Measurements from ENCODE around the gene DES. TPM values are rescaled to one million over a fixed set of nuclear protein-coding genes. Genes with fewer than 3 reads are reported as not detected.

DES gene
- total and polyA plus RNA-seq, 2 donors (not counting 3 experiments of a cell fraction or from before 2014, with no cell fraction given) = not detected

DNA sequence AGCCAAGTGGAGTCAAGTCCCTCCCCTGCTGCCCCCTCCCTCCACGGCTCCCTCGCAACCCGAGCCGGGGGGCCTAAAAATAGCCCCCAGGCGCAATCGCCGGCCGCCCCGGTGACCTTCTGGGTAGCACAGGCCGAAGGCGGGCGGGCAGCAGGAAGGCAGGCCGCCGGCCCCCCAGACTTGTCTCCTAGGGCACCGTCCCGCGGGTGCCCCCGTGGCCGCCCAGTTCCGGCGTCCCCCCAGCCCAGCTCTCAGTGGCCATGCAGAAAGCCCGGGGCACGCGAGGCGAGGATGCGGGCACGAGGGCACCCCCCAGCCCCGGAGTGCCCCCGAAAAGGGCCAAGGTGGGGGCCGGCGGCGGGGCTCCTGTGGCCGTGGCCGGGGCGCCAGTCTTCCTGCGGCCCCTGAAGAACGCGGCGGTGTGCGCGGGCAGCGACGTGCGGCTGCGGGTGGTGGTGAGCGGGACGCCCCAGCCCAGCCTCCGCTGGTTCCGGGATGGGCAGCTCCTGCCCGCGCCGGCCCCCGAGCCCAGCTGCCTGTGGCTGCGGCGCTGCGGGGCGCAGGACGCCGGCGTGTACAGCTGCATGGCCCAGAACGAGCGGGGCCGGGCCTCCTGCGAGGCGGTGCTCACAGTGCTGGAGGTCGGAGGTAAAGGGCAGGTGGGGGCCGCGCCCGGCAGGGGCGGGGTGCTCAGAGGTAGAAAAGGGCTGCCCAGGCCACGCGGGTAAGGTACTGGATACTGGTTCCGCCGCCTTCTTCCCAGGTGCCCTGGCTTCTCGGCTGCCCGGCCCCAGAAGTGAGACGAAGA, 16.7 kb downstream of the DES start, which contains the start of gene SPEG:
Gene SPEG, plus strand, starts transcription at position 126 of the 808 bp plus-strand sequence. Its CDS starts 135 bp downstream, at position 261.
- FAIRE-seq (no peak), DNase-seq (ENCODE audit: low read depth, low spot score) (no peak)
- Histone ChIP-seq H3K9ac (replicated peaks; ENCODE audit: extremely low read depth, insufficient read depth, low read length) (no peak within 1 kb of the TSS), H3K79me2 (ENCODE audit: control insufficient read depth, insufficient read depth, low read length) (no peaks in the 10 kb centered on the region), H3K27ac (ENCODE audit: insufficient read depth, low read depth, low read length) (no peak within 1 kb of the TSS), H3K9me1 (replicated peaks; ENCODE audit: control insufficient read depth, extremely low read depth, insufficient read depth, low read length) (no peaks in the 10 kb centered on the region), H3K9me3 (replicated peaks; ENCODE audit: control insufficient read depth, insufficient read depth, low read length) (no peaks in the 10 kb centered on the region), H3K36me3 (ENCODE audit: control insufficient read depth in 2 of 2, extremely low read depth in 1 of 2, insufficient read depth in 2 of 2, low read length in 2 of 2) (no peaks in the 10 kb centered on the region), H2AFZ (ENCODE audit: low read depth, low read length) (no peak within 1 kb of the TSS), H3K4me3 (replicated peaks in 1 of 3; ENCODE audit: insufficient read depth in 1 of 3, low read depth in 1 of 3, low read length in 3 of 3) (no peak within 1 kb of the TSS), H4K20me1 (replicated peaks; ENCODE audit: control insufficient read depth, extremely low read depth, insufficient read depth, low read length) (no peaks in the 10 kb centered on the region), H3K4me1 (ENCODE audit: control insufficient read depth, extremely low read depth, insufficient read depth, low read length) (no peaks in the 10 kb centered on the region), H3K4me2 (ENCODE audit: insufficient read depth, low read length) (no peak within 1 kb of the TSS), H3K27me3 (ENCODE audit: control insufficient read depth in 2 of 2, insufficient read depth in 2 of 2, low read length in 2 of 2) (peaks cover 21 to 22% of the 10 kb centered on the region in 2 experiments)
- CTCF ChIA-PET = interaction anchor here (0.6 to 1.9 kb wide), 5 partner anchors 12 to 125 kb away, joined by 3 to 7 read pairs (median 3); no protein-coding TSS in a partner anchor
- BruUV-seq (replicated peaks) = no TSS peak
- POLR2A ChIA-PET = no interaction called here
- dilution Hi-C loops (cut with MboI; ENCODE audit: extremely low pct_ligation_motif_present, low sequenced_read_pairs) (no loop called here), intact Hi-C loops (cut with micrococcal nuclease) (no loop called here)
- TF ChIP-seq EZH2 (IDR thresholded peaks at IDR 0.05; ENCODE audit: borderline replicate concordance, low read depth, low read length, severe bottlenecking) (peak; percentile 65), JUN (IDR thresholded peaks at IDR 0.05; ENCODE audit: borderline replicate concordance, insufficient read depth, insufficient read length, low read depth) (no peak), POLR2AphosphoS5 (IDR thresholded peaks at IDR 0.05; ENCODE audit: insufficient read depth, low read depth, low read length) (no peak)

DNA sequence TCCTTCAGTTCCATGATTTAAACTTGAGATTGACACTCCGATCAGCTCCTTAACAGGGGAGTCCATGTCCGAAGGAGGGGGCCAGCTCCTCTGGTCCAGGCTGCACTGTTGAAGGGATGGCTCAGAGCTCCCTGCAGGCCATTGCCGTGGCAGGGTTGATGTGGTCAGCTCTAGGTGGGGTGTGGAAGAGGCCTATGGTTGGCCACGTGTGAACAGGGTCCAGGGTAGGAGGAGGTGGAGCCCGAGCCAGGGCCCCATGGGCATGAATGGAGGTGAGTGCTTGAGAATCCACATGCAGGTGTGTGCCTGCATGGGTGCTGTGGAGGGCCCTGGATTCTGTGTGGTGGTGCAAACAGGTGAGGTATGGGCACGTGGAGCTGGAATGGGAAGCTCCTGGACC, 17.5 kb downstream of the DES start:
- Histone ChIP-seq H3K9me1 (replicated peaks; ENCODE audit: control insufficient read depth, extremely low read depth, insufficient read depth, low read length) (no peaks in the 10 kb centered on the region), H3K27ac (ENCODE audit: insufficient read depth, low read depth, low read length) (no peak overlapping the region), H3K79me2 (ENCODE audit: control insufficient read depth, insufficient read depth, low read length) (no peaks in the 10 kb centered on the region), H3K4me1 (ENCODE audit: control insufficient read depth, extremely low read depth, insufficient read depth, low read length) (no peaks in the 10 kb centered on the region), H3K9me3 (replicated peaks; ENCODE audit: control insufficient read depth, insufficient read depth, low read length) (no peaks in the 10 kb centered on the region), H3K4me2 (ENCODE audit: insufficient read depth, low read length) (no peak overlapping the region), H3K9ac (replicated peaks; ENCODE audit: extremely low read depth, insufficient read depth, low read length) (no peak overlapping the region), H3K27me3 (ENCODE audit: control insufficient read depth in 2 of 2, insufficient read depth in 2 of 2, low read length in 2 of 2) (peaks cover 23 to 24% of the 10 kb centered on the region in 2 experiments), H2AFZ (ENCODE audit: low read depth, low read length) (no peak overlapping the region), H3K4me3 (replicated peaks in 1 of 3; ENCODE audit: insufficient read depth in 1 of 3, low read depth in 1 of 3, low read length in 3 of 3) (no peak overlapping the region), H4K20me1 (replicated peaks; ENCODE audit: control insufficient read depth, extremely low read depth, insufficient read depth, low read length) (no peaks in the 10 kb centered on the region), H3K36me3 (ENCODE audit: control insufficient read depth in 2 of 2, extremely low read depth in 1 of 2, insufficient read depth in 2 of 2, low read length in 2 of 2) (no peaks in the 10 kb centered on the region)
- no peak for TF ChIP-seq GATA2 (IDR thresholded peaks at IDR 0.05; ENCODE audit: insufficient read depth, insufficient read length, low read depth, low read length)
- TF ChIP-seq MYC (IDR thresholded peaks at IDR 0.05; ENCODE audit: low read depth, low read length) = no peak
- TF ChIP-seq, protein P1, sequence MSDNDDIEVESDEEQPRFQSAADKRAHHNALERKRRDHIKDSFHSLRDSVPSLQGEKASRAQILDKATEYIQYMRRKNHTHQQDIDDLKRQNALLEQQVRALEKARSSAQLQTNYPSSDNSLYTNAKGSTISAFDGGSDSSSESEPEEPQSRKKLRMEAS (IDR thresholded peaks at IDR 0.05; ENCODE audit: insufficient read depth, insufficient read length) = no peak
- no peak for TF ChIP-seq FOS (IDR thresholded peaks at IDR 0.05; ENCODE audit: borderline replicate concordance, insufficient read depth, low read length)
- no peak for TF ChIP-seq POLR2AphosphoS5 (IDR thresholded peaks at IDR 0.05; ENCODE audit: insufficient read depth, low read depth, low read length)
- no peak for TF ChIP-seq JUN (IDR thresholded peaks at IDR 0.05; ENCODE audit: borderline replicate concordance, insufficient read depth, insufficient read length, low read depth)
- TF ChIP-seq, protein P2, sequence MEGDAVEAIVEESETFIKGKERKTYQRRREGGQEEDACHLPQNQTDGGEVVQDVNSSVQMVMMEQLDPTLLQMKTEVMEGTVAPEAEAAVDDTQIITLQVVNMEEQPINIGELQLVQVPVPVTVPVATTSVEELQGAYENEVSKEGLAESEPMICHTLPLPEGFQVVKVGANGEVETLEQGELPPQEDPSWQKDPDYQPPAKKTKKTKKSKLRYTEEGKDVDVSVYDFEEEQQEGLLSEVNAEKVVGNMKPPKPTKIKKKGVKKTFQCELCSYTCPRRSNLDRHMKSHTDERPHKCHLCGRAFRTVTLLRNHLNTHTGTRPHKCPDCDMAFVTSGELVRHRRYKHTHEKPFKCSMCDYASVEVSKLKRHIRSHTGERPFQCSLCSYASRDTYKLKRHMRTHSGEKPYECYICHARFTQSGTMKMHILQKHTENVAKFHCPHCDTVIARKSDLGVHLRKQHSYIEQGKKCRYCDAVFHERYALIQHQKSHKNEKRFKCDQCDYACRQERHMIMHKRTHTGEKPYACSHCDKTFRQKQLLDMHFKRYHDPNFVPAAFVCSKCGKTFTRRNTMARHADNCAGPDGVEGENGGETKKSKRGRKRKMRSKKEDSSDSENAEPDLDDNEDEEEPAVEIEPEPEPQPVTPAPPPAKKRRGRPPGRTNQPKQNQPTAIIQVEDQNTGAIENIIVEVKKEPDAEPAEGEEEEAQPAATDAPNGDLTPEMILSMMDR (IDR thresholded peaks at IDR 0.05; ENCODE audit: extremely low read depth in 1 of 2, insufficient read depth in 1 of 2, low read depth in 1 of 2, low read length in 2 of 2) = no peak
- no peak for TF ChIP-seq EZH2 (IDR thresholded peaks at IDR 0.05; ENCODE audit: borderline replicate concordance, low read depth, low read length, severe bottlenecking)
- TF ChIP-seq POLR2A (IDR thresholded peaks at IDR 0.05; ENCODE audit: low read depth, low read length) = no peak
- dilution Hi-C loops (cut with MboI; ENCODE audit: extremely low pct_ligation_motif_present, low sequenced_read_pairs) = no loop called here
- CTCF ChIA-PET = interaction anchor here (0.6 to 5.7 kb wide), 7 partner anchors 11 to 125 kb away, joined by 3 to 30 read pairs (median 4); no protein-coding TSS in a partner anchor
- DNase-seq (ENCODE audit: low read depth, low spot score) (no peak), FAIRE-seq (no peak)
- no TSS peak for BruUV-seq (replicated peaks)
- intact Hi-C loops (cut with micrococcal nuclease) = no loop called here
- POLR2A ChIA-PET = no interaction called here
